ENCODE measurements around the gene WASF2.
"Not testable (repeated sequence)": the region's sequence is repeated elsewhere in the genome, so short reads cannot be mapped to it uniquely, and the experiment has no call there.

Gene WASF2

GRCh38 chr1:27491748-27492700 lies 2.1 kb upstream of the WASF2 start:
- DNase-seq, result no peak

GRCh38 chr1:27489501-27489972 lies 430 bp downstream of the WASF2 start:
- no peak for DNase-seq

- no peak for DNase-seq
Measured at GRCh38 chr1:27487966-27488884, 1.7 kb downstream of the WASF2 start.

- DNase-seq, result no peak
Measured at GRCh38 chr1:27485363-27485762, 4.6 kb downstream of the WASF2 start.

- DNase-seq, result no peak
Measured at GRCh38 chr1:27483659-27484058, 6.3 kb downstream of the WASF2 start.

- DNase-seq, result no peak
Measured at GRCh38 chr1:27481994-27482620, 7.9 kb downstream of the WASF2 start.

- DNase-seq, result no peak
Measured at GRCh38 chr1:27478098-27478497, 11.9 kb downstream of the WASF2 start.

- no peak for DNase-seq
Measured at GRCh38 chr1:27476237-27476636, 13.7 kb downstream of the WASF2 start.

- no peak for DNase-seq
Measured at GRCh38 chr1:27475720-27476119, 14.2 kb downstream of the WASF2 start.

- DNase-seq, result no peak
Measured at GRCh38 chr1:27473755-27474154, 16.2 kb downstream of the WASF2 start.

GRCh38 chr1:27472098-27472497 lies 17.9 kb downstream of the WASF2 start:
- DNase-seq, result not testable (repeated sequence)

GRCh38 chr1:27471477-27471876 lies 18.5 kb downstream of the WASF2 start:
- DNase-seq, result no peak

- DNase-seq, result no peak
Measured at GRCh38 chr1:27469334-27469733, 20.6 kb downstream of the WASF2 start.

- not testable (repeated sequence) for DNase-seq
Measured at GRCh38 chr1:27468378-27468777, 21.6 kb downstream of the WASF2 start.

GRCh38 chr1:27464926-27465647 lies 24.9 kb downstream of the WASF2 start:
- DNase-seq, result no peak

GRCh38 chr1:27463916-27464315 lies 26.1 kb downstream of the WASF2 start:
- DNase-seq, result not testable (repeated sequence)

GRCh38 chr1:27458521-27458920 lies 31.4 kb downstream of the WASF2 start:
- DNase-seq, result not testable (repeated sequence)

- no peak for DNase-seq
Measured at GRCh38 chr1:27455139-27455811, 34.7 kb downstream of the WASF2 start.

- DNase-seq, result no peak
Measured at GRCh38 chr1:27454610-27455009, 35.4 kb downstream of the WASF2 start.

GRCh38 chr1:27451343-27451742 lies 38.6 kb downstream of the WASF2 start:
- no peak for DNase-seq

GRCh38 chr1:27448982-27449381 lies 41.0 kb downstream of the WASF2 start:
- DNase-seq, result no peak

- DNase-seq, result no peak
Measured at GRCh38 chr1:27447883-27448282, 42.1 kb downstream of the WASF2 start.
